AG09309 (cell line): ENCODE results near the gene ARL16.

ENCODE experiments used
- DNase-seq: peaks from one replicate; pipeline ENCODE4 v3.0.0-alpha.2; 2010; ENCODE audit warnings: low read depth
- H3K4me3 ChIP-seq: 2 replicates; pipeline ENCODE4 v1.5.1; 2011; ENCODE audit warnings: mild to moderate bottlenecking, low read depth, low read length, moderate library complexity; ENCODE audit not compliant: control insufficient read depth
- CTCF ChIP-seq: IDR thresholded peaks from 2 replicates; pipeline ENCODE4 v1.5.1; 2011; ENCODE audit warnings: mild to moderate bottlenecking, low read depth, low read length, inconsistent platforms; ENCODE audit not compliant: insufficient read depth, control insufficient read depth; ENCODE audit errors: missing control alignments

ARL16 gene

GRCh38 chr17:81700353-81701287 lies 17.0 kb upstream of the ARL16 start:
- DNase-seq = no peak
- H3K4me3 ChIP-seq = no peak overlapping the region
- TF ChIP-seq CTCF = no peak

- H3K4me3 ChIP-seq = no peak overlapping the region
- TF ChIP-seq CTCF = no peak
- no peak for DNase-seq
These were observed 13.9 kb upstream of the ARL16 start for GRCh38 chr17:81697261-81698044.

GRCh38 chr17:81696218-81696941 lies 12.8 kb upstream of the ARL16 start:
- no peak for DNase-seq
- no peak overlapping the region for H3K4me3 ChIP-seq
- no peak for TF ChIP-seq CTCF

GRCh38 chr17:81695801-81696200 lies 12.2 kb upstream of the ARL16 start:
- no peak for TF ChIP-seq CTCF

GRCh38 chr17:81695211-81695610 lies 11.6 kb upstream of the ARL16 start:
- DNase-seq = no peak
- no peak overlapping the region for H3K4me3 ChIP-seq
- no peak for TF ChIP-seq CTCF

More at GRCh38 chr17:81695801-81696200, 12.2 kb upstream of the ARL16 start:
- no peak overlapping the region for H3K4me3 ChIP-seq
- DNase-seq = no peak

GRCh38 chr17:81694810-81695209 lies 11.2 kb upstream of the ARL16 start:
- no peak for DNase-seq

More at GRCh38 chr17:81694810-81695209, 11.2 kb upstream of the ARL16 start:
- no peak for TF ChIP-seq CTCF
- no peak overlapping the region for H3K4me3 ChIP-seq
